Activated CD8-positive, alpha-beta memory T cell treated with anti-CD3 and anti-CD28 coated beads for 36 hours (primary cell): ENCODE data around the gene MBLAC1. TPM values are rescaled to one million over a fixed set of nuclear protein-coding genes. Genes with fewer than 3 reads are reported as not detected.

Experiments
- CTCF ChIA-PET: fragments of 350-600 bp; sonication (Branson Sonifier 250); formaldehyde crosslinking; loops from one replicate; lab custom pipeline; 2021; ENCODE audit warnings: antibody characterized with exemption; lab: Charles Lee
- POLR2A ChIA-PET: fragments of 350-600 bp; sonication (Branson Sonifier 250); formaldehyde crosslinking; loops from one replicate; lab custom pipeline; 2021; ENCODE audit warnings: antibody characterized with exemption; lab: Charles Lee
- total RNA-seq, 2 experiments: library from RNA; stranded (reverse); gene quantifications; one replicate each; pipeline ENCODE4 v1.2.3, GENCODE V29; 2021

Gene MBLAC1
- total RNA-seq, 2 experiments from 2014 or later = 3.7 to 4.2 TPM

- CTCF ChIA-PET = interaction anchor here (0.6 kb wide), 1 partner anchor 553 kb away, joined by 3 read pairs; no protein-coding TSS in a partner anchor
- POLR2A ChIA-PET = interaction anchor here (0.7 to 6.1 kb wide), 2 partner anchors 8 to 41 kb away, joined by 3 to 45 read pairs; partner anchors contain the start of genes AP4M1 and MCM7
Measured at GRCh38 chr7:100093054-100093453, 33.7 kb upstream of the MBLAC1 start.

DNA sequence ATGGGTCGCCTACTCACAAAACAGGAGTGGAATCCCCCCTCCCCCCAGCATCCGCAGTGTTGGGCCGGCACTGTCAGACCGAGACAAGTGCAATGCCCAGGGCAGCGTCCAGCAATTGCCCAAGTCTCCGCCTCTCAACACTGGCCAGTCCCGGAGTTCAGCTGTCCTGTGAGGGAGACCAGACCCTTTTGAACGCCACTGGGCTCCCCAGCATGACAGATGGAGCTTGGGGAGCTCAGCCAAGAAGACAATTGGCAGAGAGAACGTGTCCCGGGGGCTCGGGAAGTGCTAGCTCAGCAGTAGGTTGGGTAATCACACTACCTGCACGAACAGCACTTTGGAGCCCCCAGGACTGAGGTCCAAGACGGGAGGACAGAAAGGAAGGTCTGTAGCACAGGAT is 33.3 kb upstream of the MBLAC1 start:
- ChIA-PET POLR2A (interaction anchor here (6.1 kb wide), 1 partner anchor 7 kb away, joined by 45 read pairs; the partner anchor contains the start of genes AP4M1 and MCM7), CTCF (no interaction called here)

- POLR2A ChIA-PET = interaction anchor here (6.1 kb wide), 1 partner anchor 7 kb away, joined by 45 read pairs; the partner anchor contains the start of genes AP4M1 and MCM7
- CTCF ChIA-PET = no interaction called here
Measured at GRCh38 chr7:100093925-100094486, 32.8 kb upstream of the MBLAC1 start.

GRCh38 chr7:100095289-100095688 is 31.5 kb upstream of the MBLAC1 start:
- POLR2A ChIA-PET = interaction anchor here (0.8 to 1.4 kb wide), 3 partner anchors 9 to 25 kb away, joined by 3 to 6 read pairs (median 3); partner anchors contain the start of gene CNPY4
- CTCF ChIA-PET = interaction anchor here (0.9 kb wide), 1 partner anchor 34 kb away, joined by 3 read pairs; no protein-coding TSS in a partner anchor

DNA sequence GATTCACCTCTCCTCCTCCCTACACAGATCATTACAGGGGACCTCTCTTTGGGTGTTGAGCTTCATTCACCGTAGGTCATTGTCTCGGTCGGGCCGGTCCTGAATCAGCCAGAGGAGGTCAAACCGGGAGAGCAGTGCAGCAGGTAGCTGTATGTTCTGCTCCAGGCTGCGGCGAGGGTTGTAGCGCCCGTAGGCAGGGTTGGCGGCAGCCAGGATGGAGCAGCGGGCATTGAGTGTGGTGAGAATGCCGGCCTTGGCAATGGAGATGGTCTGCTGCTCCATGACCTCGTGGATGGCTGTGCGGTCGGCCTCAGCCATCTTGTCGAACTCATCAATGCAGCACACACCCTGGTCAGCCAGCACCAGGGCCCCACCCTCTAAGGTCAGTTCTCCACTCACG is 31.1 kb upstream of the MBLAC1 start:
- ChIA-PET POLR2A (interaction anchor here (0.8 to 1.4 kb wide), 3 partner anchors 9 to 25 kb away, joined by 3 to 6 read pairs (median 3); partner anchors contain the start of gene CNPY4), CTCF (no interaction called here)

- POLR2A ChIA-PET = no interaction called here
Measured at GRCh38 chr7:100098913-100099312, 27.9 kb upstream of the MBLAC1 start.

DNA sequence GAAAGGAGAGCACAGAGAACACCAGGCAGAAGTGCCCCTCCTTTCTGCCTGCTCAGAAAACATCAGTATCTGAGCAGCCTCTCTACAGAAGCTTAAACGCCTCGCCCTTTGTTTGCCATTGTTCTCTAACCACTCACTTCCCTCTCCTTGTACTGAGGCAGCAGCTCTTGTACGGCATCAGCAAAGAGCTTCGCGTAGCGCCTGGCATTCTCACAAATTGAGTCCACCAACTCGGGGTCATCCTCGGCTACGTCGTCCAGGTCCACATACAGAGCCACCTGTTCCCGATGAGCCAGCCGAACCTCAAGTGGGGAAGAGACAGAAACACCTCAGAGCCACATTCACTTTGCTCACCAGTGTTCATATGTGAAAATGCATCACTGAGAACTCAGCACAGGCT is 27.3 kb upstream of the MBLAC1 start:
- ChIA-PET CTCF (interaction anchor here (0.9 to 1.3 kb wide), 4 partner anchors 13 to 182 kb away, joined by 3 to 5 read pairs (median 4); partner anchors contain the start of gene LAMTOR4), POLR2A (interaction anchor here (3.3 kb wide), 1 partner anchor 9 kb away, joined by 45 read pairs; the partner anchor contains the start of gene COPS6)

More at GRCh38 chr7:100098913-100099312, 27.9 kb upstream of the MBLAC1 start:
- CTCF ChIA-PET = interaction anchor here (0.9 to 1.3 kb wide), 3 partner anchors 12 to 182 kb away, joined by 3 to 4 read pairs (median 4); no protein-coding TSS in a partner anchor

- CTCF ChIA-PET = interaction anchor here (0.9 to 2.7 kb wide), 5 partner anchors 18 to 51 kb away, joined by 3 to 11 read pairs (median 5); partner anchors contain the start of genes LAMTOR4 and ZSCAN21
- POLR2A ChIA-PET = interaction anchor here (0.6 to 3.3 kb wide), 9 partner anchors 10 to 296 kb away, joined by 3 to 45 read pairs (median 9); partner anchors contain the start of genes COPS6 and MBLAC1
Measured at GRCh38 chr7:100100420-100101015, 26.2 kb upstream of the MBLAC1 start.

DNA sequence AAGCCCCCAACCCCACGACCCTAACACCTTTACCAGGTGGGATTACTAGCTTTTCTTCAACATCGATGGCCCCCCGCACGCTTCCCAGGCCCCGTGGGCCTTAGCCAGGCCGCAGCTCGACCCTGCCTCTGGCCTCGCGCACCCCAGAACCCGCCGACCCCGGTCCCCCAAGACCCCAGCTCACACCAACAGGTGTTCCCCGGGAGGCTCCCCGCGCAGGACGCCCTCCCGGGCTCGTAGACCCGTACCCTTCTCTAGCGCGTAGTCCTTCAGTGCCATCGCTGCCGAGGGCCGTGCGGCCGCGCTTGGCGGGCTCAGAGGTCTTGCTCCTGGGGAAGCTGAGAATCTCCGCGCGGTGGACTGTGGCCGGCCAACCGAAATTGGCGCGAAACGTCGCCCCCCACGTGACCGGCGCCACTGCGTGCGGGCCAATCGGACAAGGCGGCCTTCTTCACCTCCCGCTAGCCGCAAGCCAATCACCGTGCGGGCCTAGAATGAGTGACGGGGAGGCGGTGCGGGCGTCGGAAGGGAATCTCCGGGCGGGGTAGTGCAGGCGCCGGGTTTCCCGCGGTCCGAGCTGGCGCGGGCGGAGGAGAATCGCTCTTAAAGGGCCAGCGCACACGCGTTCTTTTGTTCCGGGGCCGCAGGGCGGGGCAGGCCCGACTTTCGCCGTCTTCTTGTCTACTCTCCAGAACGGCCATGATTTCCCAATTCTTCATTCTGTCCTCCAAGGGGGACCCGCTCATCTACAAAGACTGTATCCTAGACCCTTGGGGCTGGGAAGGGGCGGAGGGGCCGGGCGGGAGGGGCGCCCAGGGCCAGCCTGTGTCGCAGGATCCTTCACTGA is 25.5 kb upstream of the MBLAC1 start, which contains the start of the genes AP4M1 and MCM7:
Gene AP4M1 (plus strand): TSS at position 628 of the 847 bp plus-strand sequence. CDS start 72 bp downstream, at position 700.
Gene MCM7 (minus strand): TSS at position 382 of the 847 bp plus-strand sequence. CDS start 103 bp downstream, at position 279.
- ChIA-PET CTCF (interaction anchor here (0.9 to 2.7 kb wide), 8 partner anchors 11 to 88 kb away, joined by 3 to 11 read pairs (median 4); no protein-coding TSS in a partner anchor), POLR2A (interaction anchor here (0.6 to 3.3 kb wide), 8 partner anchors 10 to 295 kb away, joined by 3 to 45 read pairs (median 6); partner anchors contain the start of genes COPS6 and MBLAC1)

GRCh38 chr7:100102950-100103840 is 23.6 kb upstream of the MBLAC1 start:
- ChIA-PET CTCF (interaction anchor here (1.1 to 1.4 kb wide), 3 partner anchors 20 to 28 kb away, joined by 3 to 6 read pairs (median 4); partner anchors contain the start of gene MBLAC1), POLR2A (interaction anchor here (1.0 to 3.0 kb wide), 2 partner anchors 23 to 52 kb away, joined by 3 to 14 read pairs; partner anchors contain the start of gene MBLAC1)

GRCh38 chr7:100105534-100105933 is 21.2 kb upstream of the MBLAC1 start:
- CTCF ChIA-PET = no interaction called here
- POLR2A ChIA-PET = no interaction called here

DNA sequence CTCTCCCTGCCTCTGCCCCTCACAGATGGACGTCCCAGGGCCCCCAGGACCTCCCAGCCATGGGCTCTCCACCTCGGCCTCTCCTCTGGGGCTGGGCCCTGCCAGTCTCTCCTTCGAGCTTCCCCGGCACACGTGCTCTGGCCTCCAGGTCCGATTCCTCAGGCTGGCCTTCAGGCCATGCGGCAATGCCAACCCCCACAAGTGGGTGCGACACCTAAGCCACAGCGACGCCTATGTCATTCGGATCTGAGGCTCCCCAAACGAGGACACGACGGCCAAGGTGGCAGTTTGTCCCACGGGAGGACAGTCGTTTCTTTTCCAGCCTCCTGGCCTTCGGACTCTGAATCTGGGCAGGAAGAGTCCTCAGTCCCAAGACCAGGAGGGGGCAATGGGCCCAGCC is 20.1 kb upstream of the MBLAC1 start:
- CTCF ChIA-PET = no interaction called here
- POLR2A ChIA-PET = interaction anchor here (0.6 to 1.2 kb wide), 2 partner anchors 9 to 32 kb away, joined by 3 read pairs; no protein-coding TSS in a partner anchor

- ChIA-PET POLR2A (interaction anchor here (1.2 kb wide), 1 partner anchor 10 kb away, joined by 3 read pairs; no protein-coding TSS in a partner anchor), CTCF (no interaction called here)
Measured at GRCh38 chr7:100107125-100107737, 19.5 kb upstream of the MBLAC1 start.

- ChIA-PET POLR2A (no interaction called here), CTCF (no interaction called here)
Measured at GRCh38 chr7:100107890-100108289, 18.9 kb upstream of the MBLAC1 start.

- POLR2A ChIA-PET = no interaction called here
- CTCF ChIA-PET = interaction anchor here (0.7 kb wide), 1 partner anchor 694 kb away, joined by 3 read pairs; no protein-coding TSS in a partner anchor
Measured at GRCh38 chr7:100109521-100110163, 17.1 kb upstream of the MBLAC1 start.

DNA sequence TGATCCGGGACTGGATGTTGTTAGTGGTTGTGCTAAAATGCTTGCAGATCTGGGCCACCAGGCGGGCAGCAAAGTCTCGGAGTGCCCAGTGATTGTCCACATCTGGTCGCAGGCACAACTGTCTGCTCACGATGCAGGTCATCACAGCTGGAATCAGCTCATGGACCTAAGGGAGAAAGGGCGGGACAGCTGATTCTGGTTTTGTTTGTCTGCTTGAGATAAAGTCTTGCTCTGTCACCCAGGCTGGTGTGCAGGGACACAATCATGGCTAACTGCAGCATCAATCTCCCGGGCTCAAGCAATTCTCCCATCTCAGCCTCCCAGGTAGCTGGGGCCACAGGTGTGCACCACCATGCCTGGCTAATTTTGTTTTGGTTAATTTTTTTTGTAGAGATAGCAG is 15.6 kb upstream of the MBLAC1 start:
- CTCF ChIA-PET = no interaction called here
- POLR2A ChIA-PET = interaction anchor here (1.1 kb wide), 1 partner anchor 21 kb away, joined by 3 read pairs; no protein-coding TSS in a partner anchor
